ENCODE data around the gene C3.

C3 gene

GRCh38 chr19:6744381-6745301 lies 24.2 kb upstream of the C3 start:
- H3K4me3 ChIP-seq (replicated peaks in 1 of 2; ENCODE audit: low read depth in 2 of 2, low read length in 2 of 2), result peak overlapping the region; percentile 8 to 21
- peak; percentile 91 to 92 for DNase-seq (ENCODE audit: low read depth in 2 of 2)
- TF ChIP-seq, protein P1, sequence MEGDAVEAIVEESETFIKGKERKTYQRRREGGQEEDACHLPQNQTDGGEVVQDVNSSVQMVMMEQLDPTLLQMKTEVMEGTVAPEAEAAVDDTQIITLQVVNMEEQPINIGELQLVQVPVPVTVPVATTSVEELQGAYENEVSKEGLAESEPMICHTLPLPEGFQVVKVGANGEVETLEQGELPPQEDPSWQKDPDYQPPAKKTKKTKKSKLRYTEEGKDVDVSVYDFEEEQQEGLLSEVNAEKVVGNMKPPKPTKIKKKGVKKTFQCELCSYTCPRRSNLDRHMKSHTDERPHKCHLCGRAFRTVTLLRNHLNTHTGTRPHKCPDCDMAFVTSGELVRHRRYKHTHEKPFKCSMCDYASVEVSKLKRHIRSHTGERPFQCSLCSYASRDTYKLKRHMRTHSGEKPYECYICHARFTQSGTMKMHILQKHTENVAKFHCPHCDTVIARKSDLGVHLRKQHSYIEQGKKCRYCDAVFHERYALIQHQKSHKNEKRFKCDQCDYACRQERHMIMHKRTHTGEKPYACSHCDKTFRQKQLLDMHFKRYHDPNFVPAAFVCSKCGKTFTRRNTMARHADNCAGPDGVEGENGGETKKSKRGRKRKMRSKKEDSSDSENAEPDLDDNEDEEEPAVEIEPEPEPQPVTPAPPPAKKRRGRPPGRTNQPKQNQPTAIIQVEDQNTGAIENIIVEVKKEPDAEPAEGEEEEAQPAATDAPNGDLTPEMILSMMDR (IDR thresholded peaks at IDR 0.05; ENCODE audit: low read depth, low read length), result no peak

DNA sequence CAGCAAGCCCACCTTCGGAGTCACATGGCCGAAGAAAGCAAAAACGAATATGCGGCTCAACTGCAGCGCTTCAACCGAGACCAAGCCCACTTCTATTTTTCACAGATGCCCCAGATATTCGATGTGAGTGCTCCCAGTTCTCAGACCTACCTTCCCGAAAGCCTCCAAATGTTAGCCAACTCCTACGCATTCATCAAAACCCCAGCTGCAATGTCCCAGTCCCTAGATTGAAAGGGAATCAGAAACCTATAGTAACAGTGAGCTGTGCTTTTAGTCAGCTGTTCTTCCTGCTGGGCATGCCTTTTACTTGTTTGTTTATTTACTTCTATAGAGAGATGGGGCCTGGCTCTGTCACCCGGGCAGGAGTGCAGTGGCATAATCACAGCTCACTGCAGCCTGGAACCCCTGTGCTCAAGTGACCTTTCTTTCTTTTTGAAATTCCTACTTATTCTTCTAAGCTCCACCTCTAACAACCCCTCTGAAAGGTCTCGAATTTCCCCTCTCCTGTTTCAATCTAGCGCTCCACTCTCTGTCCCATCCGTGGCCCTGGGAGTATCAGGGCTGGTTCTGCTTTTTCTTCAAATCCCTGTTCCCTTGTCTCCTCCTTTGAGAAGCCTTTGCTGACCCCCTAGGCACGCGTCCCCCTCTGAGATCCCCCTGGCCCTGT lies 23.4 kb upstream of the C3 start:
- TF ChIP-seq, protein P1 (IDR thresholded peaks at IDR 0.05; ENCODE audit: low read depth, low read length), result no peak
- peak in 1 of 2 donors; percentile 26 for DNase-seq (ENCODE audit: low read depth in 2 of 2)
- H3K4me3 ChIP-seq (replicated peaks in 1 of 2; ENCODE audit: low read depth in 2 of 2, low read length in 2 of 2), result no peak overlapping the region

GRCh38 chr19:6743066-6743465 lies 22.6 kb upstream of the C3 start:
- TF ChIP-seq, protein P1 (IDR thresholded peaks at IDR 0.05; ENCODE audit: low read depth, low read length), result no peak
- DNase-seq (ENCODE audit: low read depth in 2 of 2), result no peak
- no peak overlapping the region for H3K4me3 ChIP-seq (replicated peaks in 1 of 2; ENCODE audit: low read depth in 2 of 2, low read length in 2 of 2)

GRCh38 chr19:6740589-6741343 lies 20.3 kb upstream of the C3 start:
- TF ChIP-seq, protein P1 (IDR thresholded peaks at IDR 0.05; ENCODE audit: low read depth, low read length), result no peak
- peak overlapping the region; percentile 78 to 95 for H3K4me3 ChIP-seq (replicated peaks in 1 of 2; ENCODE audit: low read depth in 2 of 2, low read length in 2 of 2)
- DNase-seq (ENCODE audit: low read depth in 2 of 2), result peak; percentile 33 to 65

DNA sequence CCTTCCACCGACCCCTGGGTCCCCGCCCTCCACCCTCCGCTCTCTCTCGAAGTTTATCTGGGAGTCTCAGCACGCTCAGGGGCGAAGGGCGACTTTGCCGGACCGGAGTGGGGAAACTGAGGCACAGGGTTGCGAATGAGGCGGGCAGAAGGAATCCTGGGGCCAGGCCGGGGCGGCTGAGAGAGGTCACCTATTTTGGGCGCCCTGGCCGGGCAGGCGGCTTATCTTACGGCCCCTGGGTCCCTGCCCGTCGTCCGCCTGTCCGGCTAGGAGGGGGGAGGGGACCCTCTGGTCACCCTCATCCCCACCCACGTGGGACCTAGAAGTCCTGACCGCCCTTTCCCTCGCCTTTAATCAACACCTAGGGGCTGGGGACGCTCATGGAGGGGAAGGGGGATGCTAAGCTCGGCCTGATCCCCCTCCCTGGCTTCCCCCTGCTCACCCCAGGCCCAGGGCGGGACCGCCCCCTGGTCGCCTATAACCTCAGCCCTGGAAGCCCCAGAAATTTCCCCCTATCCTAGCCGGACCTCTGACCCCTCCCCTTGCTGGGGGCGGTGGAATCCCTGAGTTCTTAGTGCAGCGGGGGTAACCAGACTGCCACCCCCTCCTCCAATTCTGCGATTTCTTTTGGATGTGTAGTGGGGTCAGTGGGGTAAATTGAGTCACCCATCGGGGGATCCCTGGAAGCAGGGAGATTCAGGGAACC lies 19.6 kb upstream of the C3 start:
- no peak for DNase-seq (ENCODE audit: low read depth in 2 of 2)
- TF ChIP-seq, protein P1 (IDR thresholded peaks at IDR 0.05; ENCODE audit: low read depth, low read length), result no peak
- H3K4me3 ChIP-seq (replicated peaks in 1 of 2; ENCODE audit: low read depth in 2 of 2, low read length in 2 of 2), result peak overlapping the region; percentile 78 to 95

GRCh38 chr19:6739390-6739882 lies 19.0 kb upstream of the C3 start, which contains the start of gene TRIP10:
TSS of gene TRIP10 (plus strand) at chr19:6739680. CDS start at chr19:6739762, 82 bp downstream.
- DNase-seq (ENCODE audit: low read depth in 2 of 2), result peak; percentile 82 to 89
- H3K4me3 ChIP-seq (replicated peaks in 1 of 2; ENCODE audit: low read depth in 2 of 2, low read length in 2 of 2), result peak within 1 kb of the TSS; percentile 78 to 95
- TF ChIP-seq, protein P1 (IDR thresholded peaks at IDR 0.05; ENCODE audit: low read depth, low read length), result no peak
